Measurements from ENCODE around the gene EMD.
"Not testable (repeated sequence)": the region's sequence is repeated elsewhere in the genome, so short reads cannot be mapped to it uniquely, and the experiment has no call there.

EMD gene

GRCh38 chrX:154333837-154334271 is 45.2 kb upstream of the EMD start:
- Histone ChIP-seq H4K20me1 (ENCODE audit: insufficient read depth, low read length) (no peaks in the 10 kb centered on the region), H3K4me2 (ENCODE audit: low read depth, low read length) (peak overlapping the region; percentile 40), H2AFZ (ENCODE audit: low read length) (no peak overlapping the region), H3K9ac (ENCODE audit: low read length) (no peak overlapping the region), H3K27me3 (replicated peaks; ENCODE audit: insufficient read depth, low read length) (no peaks in the 10 kb centered on the region), H3K9me2 (replicated peaks; ENCODE audit: insufficient read depth, low read length) (no peaks in the 10 kb centered on the region), H3K27ac (ENCODE audit: low read length) (peak overlapping the region; percentile 26; the same call in 1 of the 2 replicates), H3K4me3 (ENCODE audit: low read length) (no peak overlapping the region), H3K79me2 (ENCODE audit: low read length) (no peaks in the 10 kb centered on the region), H3F3A (ENCODE audit: insufficient read depth, low read length) (no peaks in the 10 kb centered on the region), H3K36me3 (replicated peaks; ENCODE audit: insufficient read depth, low read length) (no peaks in the 10 kb centered on the region), H3K4me1 (ENCODE audit: low read length) (peaks cover 17% of the 10 kb centered on the region), H3K9me3 (replicated peaks; ENCODE audit: insufficient read depth, low read length) (no peaks in the 10 kb centered on the region)
- peak; percentile 12 for DNase-seq
- no peak for TF ChIP-seq CTCF (IDR thresholded peaks at IDR 0.05; ENCODE audit: low read length)
- TF ChIP-seq EZH2phosphoT487 (IDR thresholded peaks at IDR 0.05; ENCODE audit: low read length) = no peak
- no peak for TF ChIP-seq EZH2 (optimal IDR thresholded peaks at IDR 0.05; ENCODE audit: low read depth, low read length)

GRCh38 chrX:154334496-154334895 is 44.6 kb upstream of the EMD start:
- H3K4me2 ChIP-seq (ENCODE audit: low read depth, low read length) = peak overlapping the region; percentile 40
- H3K9ac ChIP-seq (ENCODE audit: low read length) = no peak overlapping the region
- TF ChIP-seq EZH2 (optimal IDR thresholded peaks at IDR 0.05; ENCODE audit: low read depth, low read length) (no peak), CTCF (IDR thresholded peaks at IDR 0.05; ENCODE audit: low read length) (no peak), EZH2phosphoT487 (IDR thresholded peaks at IDR 0.05; ENCODE audit: low read length) (no peak)
- H2AFZ ChIP-seq (ENCODE audit: low read length) = no peak overlapping the region
- no peaks in the 10 kb centered on the region for H3F3A ChIP-seq (ENCODE audit: insufficient read depth, low read length)
- peaks cover 17% of the 10 kb centered on the region for H3K4me1 ChIP-seq (ENCODE audit: low read length)
- H3K27ac ChIP-seq (ENCODE audit: low read length) = no peak overlapping the region; the same call in 1 of the 2 replicates
- H3K9me2 ChIP-seq (replicated peaks; ENCODE audit: insufficient read depth, low read length) = no peaks in the 10 kb centered on the region
- H3K36me3 ChIP-seq (replicated peaks; ENCODE audit: insufficient read depth, low read length) = no peaks in the 10 kb centered on the region
- H3K27me3 ChIP-seq (replicated peaks; ENCODE audit: insufficient read depth, low read length) = no peaks in the 10 kb centered on the region
- no peaks in the 10 kb centered on the region for H4K20me1 ChIP-seq (ENCODE audit: insufficient read depth, low read length)
- no peaks in the 10 kb centered on the region for H3K9me3 ChIP-seq (replicated peaks; ENCODE audit: insufficient read depth, low read length)
- no peaks in the 10 kb centered on the region for H3K79me2 ChIP-seq (ENCODE audit: low read length)
- no peak for DNase-seq
- H3K4me3 ChIP-seq (ENCODE audit: low read length) = no peak overlapping the region

- not testable (repeated sequence) for H3K9ac ChIP-seq (ENCODE audit: low read length); H4K20me1 ChIP-seq (ENCODE audit: insufficient read depth, low read length); H3K27me3 ChIP-seq (replicated peaks; ENCODE audit: insufficient read depth, low read length); H3K9me3 ChIP-seq (replicated peaks; ENCODE audit: insufficient read depth, low read length); H3K79me2 ChIP-seq (ENCODE audit: low read length); DNase-seq; H2AFZ ChIP-seq (ENCODE audit: low read length); H3K4me1 ChIP-seq (ENCODE audit: low read length); H3F3A ChIP-seq (ENCODE audit: insufficient read depth, low read length); H3K9me2 ChIP-seq (replicated peaks; ENCODE audit: insufficient read depth, low read length); H3K36me3 ChIP-seq (replicated peaks; ENCODE audit: insufficient read depth, low read length); H3K4me2 ChIP-seq (ENCODE audit: low read depth, low read length); H3K27ac ChIP-seq (ENCODE audit: low read length); H3K4me3 ChIP-seq (ENCODE audit: low read length)
Observed at GRCh38 chrX:154341399-154342298, 37.4 kb upstream of the EMD start.

GRCh38 chrX:154343063-154343462 is 36.0 kb upstream of the EMD start:
- not testable (repeated sequence) for H3K9me3 ChIP-seq (replicated peaks; ENCODE audit: insufficient read depth, low read length); H3K9me2 ChIP-seq (replicated peaks; ENCODE audit: insufficient read depth, low read length); H3K36me3 ChIP-seq (replicated peaks; ENCODE audit: insufficient read depth, low read length); DNase-seq; H4K20me1 ChIP-seq (ENCODE audit: insufficient read depth, low read length); H3K27ac ChIP-seq (ENCODE audit: low read length); H3K4me3 ChIP-seq (ENCODE audit: low read length); H3F3A ChIP-seq (ENCODE audit: insufficient read depth, low read length); H3K9ac ChIP-seq (ENCODE audit: low read length); H3K27me3 ChIP-seq (replicated peaks; ENCODE audit: insufficient read depth, low read length); H3K4me2 ChIP-seq (ENCODE audit: low read depth, low read length); H2AFZ ChIP-seq (ENCODE audit: low read length); H3K4me1 ChIP-seq (ENCODE audit: low read length); H3K79me2 ChIP-seq (ENCODE audit: low read length)

GRCh38 chrX:154343620-154344019 is 35.5 kb upstream of the EMD start:
- not testable (repeated sequence) for H3K9me2 ChIP-seq (replicated peaks; ENCODE audit: insufficient read depth, low read length); H3K27ac ChIP-seq (ENCODE audit: low read length); H3K36me3 ChIP-seq (replicated peaks; ENCODE audit: insufficient read depth, low read length); H3K79me2 ChIP-seq (ENCODE audit: low read length); H3K9ac ChIP-seq (ENCODE audit: low read length); H4K20me1 ChIP-seq (ENCODE audit: insufficient read depth, low read length); H3K4me1 ChIP-seq (ENCODE audit: low read length); H3F3A ChIP-seq (ENCODE audit: insufficient read depth, low read length); H3K9me3 ChIP-seq (replicated peaks; ENCODE audit: insufficient read depth, low read length); H2AFZ ChIP-seq (ENCODE audit: low read length); DNase-seq; H3K4me3 ChIP-seq (ENCODE audit: low read length); H3K27me3 ChIP-seq (replicated peaks; ENCODE audit: insufficient read depth, low read length); H3K4me2 ChIP-seq (ENCODE audit: low read depth, low read length)

All from MM.1S (cell line).